NCI-H446 treated with DMSO at 0.1 percent for 48 hours (cell line): ENCODE data around the gene HLA-DRA.
"Not testable (repeated sequence)": the region's sequence is repeated elsewhere in the genome, so short reads cannot be mapped to it uniquely, and the experiment has no call there.

Experiments
- DNase-seq: peaks from one replicate; lab custom pipeline; 2025; lab: John Stamatoyannopoulos, UW

The HLA-DRA gene

GRCh38 chr6:32431142-32431541, 8.5 kb upstream of the HLA-DRA start:
- no peak for DNase-seq

- no peak for DNase-seq
Measured at GRCh38 chr6:32432050-32432450, 7.6 kb upstream of the HLA-DRA start.

GRCh38 chr6:32433950-32434349, 5.7 kb upstream of the HLA-DRA start:
- DNase-seq: not testable (repeated sequence)

- no peak for DNase-seq
Measured at GRCh38 chr6:32436186-32436585, 3.5 kb upstream of the HLA-DRA start.

GRCh38 chr6:32436995-32437836, 2.5 kb upstream of the HLA-DRA start:
- no peak for DNase-seq

- no peak for DNase-seq
Measured at GRCh38 chr6:32439139-32439538, 548 bp upstream of the HLA-DRA start.

GRCh38 chr6:32442243-32442667, 2.6 kb downstream of the HLA-DRA start:
- DNase-seq: no peak

- no peak for DNase-seq
Measured at GRCh38 chr6:32442977-32443552, 3.4 kb downstream of the HLA-DRA start.

- DNase-seq: no peak
Measured at GRCh38 chr6:32444433-32444832, 4.7 kb downstream of the HLA-DRA start.

GRCh38 chr6:32445321-32445854, 5.7 kb downstream of the HLA-DRA start:
- DNase-seq: no peak

- no peak for DNase-seq
Measured at GRCh38 chr6:32447932-32448331, 8.2 kb downstream of the HLA-DRA start.

GRCh38 chr6:32449088-32449736, 9.5 kb downstream of the HLA-DRA start:
- DNase-seq: no peak

- no peak for DNase-seq
Measured at GRCh38 chr6:32457054-32457453, 17.4 kb downstream of the HLA-DRA start.

- DNase-seq: no peak
Measured at GRCh38 chr6:32459781-32460424, 20.2 kb downstream of the HLA-DRA start.

GRCh38 chr6:32460528-32460927, 20.8 kb downstream of the HLA-DRA start:
- DNase-seq: no peak

- no peak for DNase-seq
Measured at GRCh38 chr6:32461493-32461892, 21.8 kb downstream of the HLA-DRA start.

- DNase-seq: no peak
Measured at GRCh38 chr6:32462609-32463008, 22.9 kb downstream of the HLA-DRA start.

GRCh38 chr6:32467743-32468503, 28.2 kb downstream of the HLA-DRA start:
- not testable (repeated sequence) for DNase-seq

GRCh38 chr6:32472781-32473375, 33.2 kb downstream of the HLA-DRA start:
- no peak for DNase-seq

GRCh38 chr6:32473376-32474348, 34.0 kb downstream of the HLA-DRA start:
- DNase-seq: not testable (repeated sequence)
